NOMO-1 (cell line): Measurements from ENCODE around the gene ETS2.

Experiments
- DNase-seq, 2 experiments: peaks; one replicate each; lab custom pipeline; 2025; ENCODE audit not compliant: unreplicated experiment in 2 of 2; lab: John Stamatoyannopoulos, UW

ETS2 gene

GRCh38 chr21:38857152-38857825 lies 51.6 kb downstream of the ETS2 start:
- no peak for DNase-seq

- DNase-seq = no peak
Measured at GRCh38 chr21:38858026-38858811, 52.5 kb downstream of the ETS2 start.

DNA sequence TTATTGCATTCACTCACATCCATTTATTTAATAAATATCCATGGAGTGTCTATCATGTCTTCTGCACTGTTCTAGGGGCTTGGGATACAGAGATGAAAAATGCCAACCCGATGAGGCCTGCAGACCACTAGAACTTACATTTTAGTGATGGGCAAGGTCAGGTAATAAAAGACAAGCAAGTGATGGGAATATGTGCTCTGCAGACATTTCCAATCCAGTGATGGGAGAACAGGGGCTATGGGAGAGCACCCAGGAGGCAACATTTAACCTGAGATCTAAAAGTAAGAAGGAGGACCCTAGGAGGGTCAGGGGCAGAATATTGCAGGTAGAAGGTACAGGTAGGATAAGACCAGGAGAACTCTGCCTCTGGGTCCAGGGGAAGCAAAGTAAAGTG lies 53.1 kb downstream of the ETS2 start:
- no peak for DNase-seq

- no peak for DNase-seq
Measured at GRCh38 chr21:38859852-38860251, 54.1 kb downstream of the ETS2 start.

DNA sequence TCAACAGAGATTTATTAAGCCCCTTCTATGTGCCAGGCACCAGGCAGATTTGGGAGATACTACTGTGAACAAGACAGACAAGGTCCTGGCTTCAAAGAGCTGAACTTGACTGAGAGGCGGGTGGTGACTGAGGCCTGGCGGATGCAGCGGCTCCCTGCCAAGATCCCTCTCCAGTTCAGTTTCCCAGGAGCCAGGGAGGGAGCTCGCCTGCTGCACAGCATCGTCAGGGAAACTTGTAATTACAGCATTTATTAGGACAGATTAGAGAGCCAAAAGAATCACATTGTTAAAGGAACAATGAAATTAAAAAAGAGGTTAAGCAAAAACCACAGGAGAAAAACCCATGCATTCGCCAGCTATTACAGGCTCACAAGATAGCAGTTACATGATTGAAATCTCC lies 55.3 kb downstream of the ETS2 start:
- DNase-seq = no peak

DNA sequence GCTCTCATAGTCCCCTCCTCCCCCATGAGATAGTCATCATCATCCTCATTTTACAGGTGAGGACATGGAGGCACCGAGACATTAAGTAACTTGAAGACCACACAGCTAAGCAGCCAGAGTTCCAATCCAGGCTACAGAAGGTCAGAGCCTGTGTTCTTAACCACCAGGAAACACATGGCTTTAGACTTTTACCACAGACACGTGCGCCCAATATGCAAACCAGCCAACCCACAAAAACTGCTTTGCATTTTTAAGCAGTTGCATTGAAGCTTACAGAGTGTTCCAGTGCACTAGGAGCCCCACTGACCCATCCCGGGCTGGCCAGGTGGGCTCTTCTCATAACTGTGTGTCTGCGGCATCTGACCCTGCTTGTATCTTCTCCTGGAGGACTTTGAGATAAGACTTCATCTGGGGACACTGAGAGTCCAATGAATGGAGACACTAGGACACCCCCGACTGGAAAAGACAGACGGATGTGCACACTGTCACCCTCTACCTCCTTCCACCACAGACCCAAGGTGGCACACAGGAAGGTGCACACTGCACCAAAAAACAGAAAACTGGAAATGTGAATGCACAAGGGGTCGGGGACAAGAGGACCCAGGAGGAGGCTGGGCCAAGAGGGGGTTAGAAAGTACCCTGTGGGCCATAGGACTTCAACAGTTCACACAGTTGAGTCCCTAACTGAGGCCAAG lies 56.4 kb downstream of the ETS2 start:
- peak; percentile 57 to 70 for DNase-seq

DNA sequence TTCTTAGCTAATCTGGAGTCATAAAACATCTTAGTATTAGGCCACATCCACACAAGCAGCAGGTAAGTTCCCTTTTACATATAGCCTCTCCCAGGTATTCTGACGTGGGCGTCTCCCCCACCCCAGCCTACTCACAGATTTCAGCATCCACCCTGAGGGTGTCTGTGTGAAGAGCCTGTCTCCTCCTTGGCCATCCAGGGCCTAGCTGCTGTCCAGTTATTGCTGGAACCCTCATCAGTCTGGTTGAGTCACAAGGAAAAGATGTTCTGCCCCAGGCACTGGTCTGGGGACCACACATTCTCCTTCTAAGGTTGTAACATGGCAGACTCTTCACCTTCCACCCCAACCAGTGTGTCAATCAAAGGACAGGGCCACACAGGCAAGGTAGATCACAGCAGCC lies 57.6 kb downstream of the ETS2 start:
- no peak for DNase-seq

GRCh38 chr21:38863843-38864363 lies 58.2 kb downstream of the ETS2 start:
- DNase-seq = no peak

GRCh38 chr21:38864964-38865363 lies 59.2 kb downstream of the ETS2 start:
- DNase-seq = no peak

GRCh38 chr21:38869196-38869595 lies 63.5 kb downstream of the ETS2 start:
- no peak for DNase-seq

- DNase-seq = no peak
Measured at GRCh38 chr21:38869946-38870345, 64.2 kb downstream of the ETS2 start.
